Fibroblast of lung (primary cell): ENCODE measurements around the gene ADA. TPM values are rescaled to one million over a fixed set of nuclear protein-coding genes. Genes with fewer than 3 reads are reported as not detected.
"Not testable (repeated sequence)": the region's sequence is repeated elsewhere in the genome, so short reads cannot be mapped to it uniquely, and the experiment has no call there.

ENCODE experiments used
- DNase-seq, 2 donors: peaks; one replicate each; pipeline versions ENCODE4 v3.0.0 to v3.0.0-alpha.2; 2010; ENCODE audit warnings: low read depth in 2 of 2
- H2AFZ ChIP-seq: 2 replicates; pipeline ENCODE4 v1.5.1; 2012; ENCODE audit warnings: low read length, control low read depth, inconsistent platforms
- H3K27ac ChIP-seq: 2 replicates; pipeline ENCODE4 v1.5.1; 2011; ENCODE audit warnings: low read length, control low read depth; ENCODE audit not compliant: insufficient read depth
- H3K27me3 ChIP-seq: 2 replicates; pipeline ENCODE4 v1.5.1; 2011; ENCODE audit warnings: mild to moderate bottlenecking, low read length; ENCODE audit not compliant: control insufficient read depth, insufficient read depth
- H3K36me3 ChIP-seq: 2 replicates; pipeline ENCODE4 v1.5.1; 2011; ENCODE audit warnings: low read length; ENCODE audit not compliant: control insufficient read depth, insufficient read depth
- H3K4me1 ChIP-seq: 2 replicates; pipeline ENCODE4 v1.5.1; 2011; ENCODE audit warnings: low read length; ENCODE audit not compliant: control insufficient read depth, insufficient read depth; ENCODE audit errors: extremely low read depth
- H3K4me2 ChIP-seq: 2 replicates; pipeline ENCODE4 v1.5.1; 2011; ENCODE audit warnings: low read length, control low read depth; ENCODE audit not compliant: insufficient read depth; ENCODE audit errors: extremely low read depth
- H3K4me3 ChIP-seq, 4 experiments: fragments of 200-600 bp in 1 of 4; sonication (generic) in 1 of 4; replicated peaks in 1 of 4; 2 replicates each; pipeline ENCODE4 v1.5.1; 2011 to 2016; ENCODE audit warnings: low read length in 4 of 4, low read depth in 3 of 4, mild to moderate bottlenecking in 3 of 4, control low read depth in 2 of 4, inconsistent platforms in 1 of 4, mixed read lengths in 1 of 4; ENCODE audit not compliant: insufficient read depth in 1 of 4; ENCODE audit errors: control extremely low read depth in 1 of 4
- H3K79me2 ChIP-seq: 2 replicates; pipeline ENCODE4 v1.5.1; 2012; ENCODE audit warnings: mild to moderate bottlenecking, low read length, inconsistent platforms; ENCODE audit not compliant: control insufficient read depth, insufficient read depth
- H3K9ac ChIP-seq: 2 replicates; pipeline ENCODE4 v1.5.1; 2011; ENCODE audit warnings: mild to moderate bottlenecking, low read length, control low read depth; ENCODE audit not compliant: insufficient read depth
- H3K9me3 ChIP-seq: 2 replicates; pipeline ENCODE4 v1.5.1; 2012; ENCODE audit warnings: low read depth, low read length; ENCODE audit not compliant: control insufficient read depth, insufficient read depth
- H4K20me1 ChIP-seq: 2 replicates; pipeline ENCODE4 v1.5.1; 2011; ENCODE audit warnings: low read length; ENCODE audit not compliant: control insufficient read depth, insufficient read depth; ENCODE audit errors: extremely low read depth
- EZH2 ChIP-seq: IDR thresholded peaks from 2 replicates; pipeline ENCODE4 v1.5.1; 2012; ENCODE audit warnings: low read length, control low read depth, mild to moderate bottlenecking; ENCODE audit errors: missing control alignments
- polyA plus RNA-seq, 2 donors: library from polyadenylated mRNA; depleted of rRNA in 1 of 2; stranded (reverse) in 1 of 2; unstranded in 1 of 2; fragments of >200 nt; gene quantifications; 2 replicates each; pipeline ENCODE4 v1.2.1, GENCODE V29; 2011 to 2012; ENCODE audit warnings: missing spikeins in 1 of 2
- total RNA-seq: library from RNA; depleted of rRNA; stranded (reverse); fragments of >200 nt; gene quantifications from 2 replicates; pipeline ENCODE4 v1.2.1, GENCODE V29; 2014
- TF ChIP-seq, protein P1 (sequence below), 2 donors: IDR thresholded peaks in 1 of 2; conservative IDR thresholded peaks in 1 of 2; 1 replicate in 1 of 2; 2 replicates in 1 of 2; pipeline ENCODE4 v1.5.1; 2011 to 2012; ENCODE audit warnings: low read length in 2 of 2, control low read depth in 1 of 2, inconsistent platforms in 1 of 2, low read depth in 1 of 2, mild to moderate bottlenecking in 1 of 2

The ADA gene
- total and polyA plus RNA-seq, 2 donors (not counting 1 experiment from before 2014, with no cell fraction given) = 5.4 to 21.9 TPM

DNA sequence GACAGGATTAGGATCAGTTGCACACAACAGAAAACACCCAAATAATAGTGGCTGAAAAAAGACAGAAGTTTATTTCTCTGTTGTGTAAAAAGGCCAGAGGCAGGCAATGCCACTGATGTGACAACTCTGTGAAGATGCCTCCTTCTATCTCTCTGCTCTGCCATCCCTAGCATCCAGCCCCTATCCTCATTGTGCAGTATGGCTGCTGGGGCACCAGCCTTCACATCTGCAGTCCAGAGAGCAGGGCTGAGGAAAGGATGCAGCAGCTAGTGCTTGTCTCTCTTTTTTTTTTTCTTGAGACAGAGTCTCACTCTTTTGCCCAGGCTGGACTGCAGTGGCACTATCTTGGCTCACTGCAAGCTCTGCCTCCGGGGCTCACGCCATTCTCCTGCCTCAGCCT, 6.4 kb upstream of the ADA start:
- H3K27ac ChIP-seq = no peak overlapping the region
- H3K9ac ChIP-seq = no peak overlapping the region
- TF ChIP-seq, protein P1, sequence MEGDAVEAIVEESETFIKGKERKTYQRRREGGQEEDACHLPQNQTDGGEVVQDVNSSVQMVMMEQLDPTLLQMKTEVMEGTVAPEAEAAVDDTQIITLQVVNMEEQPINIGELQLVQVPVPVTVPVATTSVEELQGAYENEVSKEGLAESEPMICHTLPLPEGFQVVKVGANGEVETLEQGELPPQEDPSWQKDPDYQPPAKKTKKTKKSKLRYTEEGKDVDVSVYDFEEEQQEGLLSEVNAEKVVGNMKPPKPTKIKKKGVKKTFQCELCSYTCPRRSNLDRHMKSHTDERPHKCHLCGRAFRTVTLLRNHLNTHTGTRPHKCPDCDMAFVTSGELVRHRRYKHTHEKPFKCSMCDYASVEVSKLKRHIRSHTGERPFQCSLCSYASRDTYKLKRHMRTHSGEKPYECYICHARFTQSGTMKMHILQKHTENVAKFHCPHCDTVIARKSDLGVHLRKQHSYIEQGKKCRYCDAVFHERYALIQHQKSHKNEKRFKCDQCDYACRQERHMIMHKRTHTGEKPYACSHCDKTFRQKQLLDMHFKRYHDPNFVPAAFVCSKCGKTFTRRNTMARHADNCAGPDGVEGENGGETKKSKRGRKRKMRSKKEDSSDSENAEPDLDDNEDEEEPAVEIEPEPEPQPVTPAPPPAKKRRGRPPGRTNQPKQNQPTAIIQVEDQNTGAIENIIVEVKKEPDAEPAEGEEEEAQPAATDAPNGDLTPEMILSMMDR (conservative IDR thresholded peaks at IDR 0.05 in 1 of 2, IDR thresholded peaks at IDR 0.05 in 1 of 2; ENCODE audit: low read depth in 1 of 2, low read length in 2 of 2) = no peak
- TF ChIP-seq EZH2 = no peak
- no peak overlapping the region for H3K4me3 ChIP-seq
- H3K79me2 ChIP-seq = no peaks in the 10 kb centered on the region
- no peaks in the 10 kb centered on the region for H3K9me3 ChIP-seq
- H3K36me3 ChIP-seq = no peaks in the 10 kb centered on the region
- no peak overlapping the region for H2AFZ ChIP-seq
- no peaks in the 10 kb centered on the region for H3K4me1 ChIP-seq
- H3K27me3 ChIP-seq = peaks cover 22% of the 10 kb centered on the region
- DNase-seq = no peak
- H3K4me2 ChIP-seq = no peak overlapping the region
- no peaks in the 10 kb centered on the region for H4K20me1 ChIP-seq

DNA sequence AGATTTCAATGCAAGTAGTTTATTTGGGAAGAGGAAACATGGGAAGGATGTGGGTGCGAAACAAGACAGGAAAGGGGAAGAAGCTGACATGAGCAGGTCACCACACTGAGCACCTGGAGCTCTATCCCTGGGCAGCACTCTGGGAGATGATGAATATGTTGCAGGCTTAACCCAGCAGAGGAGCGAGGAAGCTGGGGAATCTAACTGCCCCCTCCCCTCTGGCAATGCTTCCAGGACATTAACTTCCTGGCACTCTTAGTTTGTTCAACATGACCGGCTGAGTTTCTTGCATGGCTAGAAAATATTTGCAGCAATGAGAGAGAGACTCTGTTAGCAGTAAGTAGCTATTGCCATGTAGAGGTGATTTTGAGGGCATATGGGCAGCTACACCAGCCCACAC, 4.9 kb upstream of the ADA start:
- no peak overlapping the region for H3K4me3 ChIP-seq
- H3K4me1 ChIP-seq = no peaks in the 10 kb centered on the region
- DNase-seq = no peak
- H3K27me3 ChIP-seq = peaks cover 23% of the 10 kb centered on the region
- no peak overlapping the region for H3K27ac ChIP-seq
- H3K4me2 ChIP-seq = no peak overlapping the region
- no peaks in the 10 kb centered on the region for H3K36me3 ChIP-seq
- no peak overlapping the region for H2AFZ ChIP-seq
- H3K9me3 ChIP-seq = no peaks in the 10 kb centered on the region
- no peaks in the 10 kb centered on the region for H4K20me1 ChIP-seq
- no peak for TF ChIP-seq EZH2
- TF ChIP-seq, protein P1 (conservative IDR thresholded peaks at IDR 0.05 in 1 of 2, IDR thresholded peaks at IDR 0.05 in 1 of 2; ENCODE audit: low read depth in 1 of 2, low read length in 2 of 2) = no peak
- no peaks in the 10 kb centered on the region for H3K79me2 ChIP-seq
- H3K9ac ChIP-seq = no peak overlapping the region

DNA sequence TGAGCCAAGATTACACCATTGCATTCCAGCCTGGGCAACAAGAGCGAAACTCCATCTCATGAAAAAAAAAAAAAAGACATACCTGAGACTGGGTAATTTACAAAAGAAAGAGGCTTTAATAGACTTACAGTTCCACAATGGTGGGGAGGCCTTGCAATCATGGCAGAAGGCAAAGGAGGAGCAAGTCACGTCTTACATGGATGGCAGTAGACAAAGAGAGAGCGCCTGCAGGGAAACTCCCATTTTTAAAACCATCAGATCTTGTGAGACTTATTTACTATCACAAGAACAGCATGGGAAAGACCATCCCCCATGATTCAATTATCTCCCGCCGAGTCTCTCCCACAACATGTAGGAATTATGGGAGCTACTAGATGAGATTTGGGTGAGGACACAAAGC, 2.7 kb upstream of the ADA start:
- not testable (repeated sequence) for H2AFZ ChIP-seq, H3K4me3 ChIP-seq, H3K9me3 ChIP-seq, H4K20me1 ChIP-seq, H3K4me2 ChIP-seq, DNase-seq, H3K9ac ChIP-seq, H3K4me1 ChIP-seq, H3K27ac ChIP-seq, H3K36me3 ChIP-seq, H3K79me2 ChIP-seq
- H3K27me3 ChIP-seq = peaks cover 20% of the 10 kb centered on the region

DNA sequence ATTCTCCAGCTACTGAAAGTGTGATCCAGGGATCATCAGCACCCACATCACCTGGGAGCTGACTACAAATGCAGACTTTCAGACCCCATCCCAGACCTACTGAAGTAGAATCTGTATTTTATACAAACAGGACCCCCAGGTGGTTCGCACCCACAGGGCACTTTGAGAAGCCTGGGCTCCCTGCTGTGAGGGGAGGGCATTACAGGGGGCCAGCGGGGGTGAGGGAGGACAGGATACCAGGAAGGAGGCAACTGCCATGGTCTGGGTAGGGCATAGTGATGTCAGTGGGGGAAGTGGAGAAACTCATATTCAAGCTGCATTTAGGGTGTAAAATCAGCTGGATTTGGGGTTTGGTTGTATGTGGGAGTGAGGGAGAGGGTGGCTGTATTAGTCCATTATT, 2.0 kb upstream of the ADA start:
- no peaks in the 10 kb centered on the region for H3K36me3 ChIP-seq
- no peak for TF ChIP-seq EZH2
- TF ChIP-seq, protein P1 (conservative IDR thresholded peaks at IDR 0.05 in 1 of 2, IDR thresholded peaks at IDR 0.05 in 1 of 2; ENCODE audit: low read depth in 1 of 2, low read length in 2 of 2) = no peak
- H3K9me3 ChIP-seq = no peaks in the 10 kb centered on the region
- no peak overlapping the region for H3K4me2 ChIP-seq
- H3K4me3 ChIP-seq = no peak overlapping the region
- H3K27ac ChIP-seq = no peak overlapping the region
- no peak overlapping the region for H3K9ac ChIP-seq
- peaks cover 2% of the 10 kb centered on the region for H3K4me1 ChIP-seq
- H2AFZ ChIP-seq = no peak overlapping the region
- no peak for DNase-seq
- H3K27me3 ChIP-seq = peaks cover 20% of the 10 kb centered on the region
- no peaks in the 10 kb centered on the region for H3K79me2 ChIP-seq
- no peaks in the 10 kb centered on the region for H4K20me1 ChIP-seq
